Measurements from ENCODE around the gene ATG2A.
A peak's percentile ranks its signal among the peaks of the same experiment; 100 is the strongest.

The ATG2A gene

DNA sequence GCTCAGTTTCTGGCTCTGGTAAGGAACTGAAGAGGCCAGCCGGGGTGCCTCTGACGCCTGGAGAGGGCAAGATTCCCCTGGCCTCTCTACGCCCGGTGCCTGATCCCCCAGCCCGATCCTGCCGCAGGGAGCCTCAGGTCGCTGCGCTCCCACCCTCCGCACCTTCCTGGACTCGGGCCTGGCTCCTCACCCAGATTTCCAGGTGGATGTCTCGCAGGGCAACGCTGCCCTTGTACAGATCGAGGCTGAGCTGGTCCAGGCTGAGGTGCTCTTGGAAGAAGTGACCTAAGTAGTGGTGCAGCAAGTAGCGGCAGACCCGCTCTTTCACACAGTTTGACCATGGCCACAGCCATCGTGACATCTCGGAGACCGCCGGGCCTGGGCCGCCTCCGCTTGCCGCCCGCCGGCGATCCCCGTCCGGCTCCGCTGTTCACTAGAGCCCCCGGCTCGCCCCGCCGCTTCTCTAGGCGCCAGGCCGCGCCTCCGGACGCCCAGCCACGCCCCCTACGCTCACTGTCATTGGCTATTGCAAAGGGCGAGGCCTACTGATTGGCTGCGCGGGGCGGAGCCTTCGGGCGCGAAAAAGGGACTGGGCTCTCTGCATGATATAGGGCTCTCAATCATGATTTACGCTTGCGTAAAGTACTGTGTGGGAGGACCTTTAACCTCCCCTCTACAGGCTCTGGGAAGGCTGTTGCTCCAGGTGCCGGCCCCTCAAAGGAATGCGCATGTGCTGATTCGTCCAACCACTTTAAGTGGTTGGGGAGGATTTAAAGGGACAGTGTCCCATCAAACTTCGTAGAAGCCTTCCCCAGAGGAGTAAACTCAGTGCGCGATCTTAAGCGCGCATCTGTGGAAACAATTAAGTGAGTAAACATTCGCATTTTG is at the start of gene ATG2A:
Gene ATG2A (minus strand): TSS at position 435 of the 888 bp plus-strand sequence. CDS start 74 bp downstream, at position 361.
- TF ChIP-seq, protein P1, sequence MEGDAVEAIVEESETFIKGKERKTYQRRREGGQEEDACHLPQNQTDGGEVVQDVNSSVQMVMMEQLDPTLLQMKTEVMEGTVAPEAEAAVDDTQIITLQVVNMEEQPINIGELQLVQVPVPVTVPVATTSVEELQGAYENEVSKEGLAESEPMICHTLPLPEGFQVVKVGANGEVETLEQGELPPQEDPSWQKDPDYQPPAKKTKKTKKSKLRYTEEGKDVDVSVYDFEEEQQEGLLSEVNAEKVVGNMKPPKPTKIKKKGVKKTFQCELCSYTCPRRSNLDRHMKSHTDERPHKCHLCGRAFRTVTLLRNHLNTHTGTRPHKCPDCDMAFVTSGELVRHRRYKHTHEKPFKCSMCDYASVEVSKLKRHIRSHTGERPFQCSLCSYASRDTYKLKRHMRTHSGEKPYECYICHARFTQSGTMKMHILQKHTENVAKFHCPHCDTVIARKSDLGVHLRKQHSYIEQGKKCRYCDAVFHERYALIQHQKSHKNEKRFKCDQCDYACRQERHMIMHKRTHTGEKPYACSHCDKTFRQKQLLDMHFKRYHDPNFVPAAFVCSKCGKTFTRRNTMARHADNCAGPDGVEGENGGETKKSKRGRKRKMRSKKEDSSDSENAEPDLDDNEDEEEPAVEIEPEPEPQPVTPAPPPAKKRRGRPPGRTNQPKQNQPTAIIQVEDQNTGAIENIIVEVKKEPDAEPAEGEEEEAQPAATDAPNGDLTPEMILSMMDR (IDR thresholded peaks at IDR 0.05; ENCODE audit: insufficient read depth, low read length, missing control alignments), result no peak
- CTCF ChIA-PET, result interaction anchor here (0.9 to 5.5 kb wide), 11 partner anchors 10 to 182 kb away, joined by 3 to 40 read pairs (median 6); partner anchors contain the start of genes ARL2 and CDC42BPG
- POLR2A ChIA-PET, result interaction anchor here (0.5 to 1.4 kb wide), 3 partner anchors 19 to 264 kb away, joined by 3 read pairs; partner anchors contain the start of gene GPHA2
- H3K4me3 ChIP-seq (ENCODE audit: low read depth, low read length), result peak within 1 kb of the TSS; percentile 64
- DNase-seq (ENCODE audit: low read depth, low spot score), result peak; percentile 96

DNA sequence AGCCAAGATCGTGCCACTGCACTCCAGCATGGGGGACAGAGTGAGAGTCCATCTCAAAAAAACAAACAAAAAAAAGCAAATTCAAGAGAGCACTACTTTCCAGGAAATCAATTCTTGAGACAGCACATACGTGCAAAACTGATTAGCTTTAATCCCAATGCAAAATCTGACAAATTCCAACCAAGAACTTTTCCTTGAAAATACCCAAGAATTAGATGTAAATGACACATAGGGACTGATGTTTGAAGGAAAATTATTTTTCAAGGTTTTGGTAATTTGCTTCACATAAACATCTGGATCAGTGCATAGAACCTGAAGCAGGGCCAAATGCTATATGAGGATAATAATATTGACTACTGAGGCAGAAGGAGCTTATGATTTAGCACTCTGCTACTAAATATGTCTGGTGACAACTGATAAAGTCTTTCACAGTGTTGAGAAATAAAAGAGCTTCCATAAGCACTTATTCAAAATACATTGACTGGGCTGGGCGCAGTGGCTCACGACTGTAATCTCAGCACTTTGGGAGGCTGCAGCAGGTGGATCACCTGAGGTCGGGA is 46.1 kb upstream of the ATG2A start:
- POLR2A ChIA-PET, result no interaction called here
- no peak overlapping the region for H3K4me3 ChIP-seq (ENCODE audit: low read depth, low read length)
- CTCF ChIA-PET, result interaction anchor here (1.0 to 1.4 kb wide), 3 partner anchors 10 to 75 kb away, joined by 3 to 6 read pairs (median 3); partner anchors contain the start of gene ARL2
- TF ChIP-seq, protein P1 (IDR thresholded peaks at IDR 0.05; ENCODE audit: insufficient read depth, low read length, missing control alignments), result no peak
- DNase-seq (ENCODE audit: low read depth, low spot score), result no peak

DNA sequence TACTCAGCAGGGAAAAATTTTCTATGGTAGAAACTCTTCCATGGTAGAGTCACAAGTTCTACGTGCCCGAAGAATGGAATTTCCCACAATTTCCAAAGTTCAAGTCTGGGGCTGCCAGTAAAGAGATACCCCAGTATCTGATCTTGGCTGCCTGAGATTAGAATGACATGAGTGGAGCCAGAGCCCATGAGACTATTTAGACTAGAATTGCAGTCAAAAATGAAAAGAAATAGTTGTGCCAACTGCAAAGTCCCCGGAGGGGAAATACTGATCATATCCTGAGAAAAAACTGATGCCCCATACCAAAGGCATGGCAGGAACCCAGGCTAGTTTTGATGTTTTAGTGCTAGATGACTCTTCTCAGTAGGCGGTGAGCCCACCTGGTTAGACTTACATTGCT is 43.7 kb upstream of the ATG2A start:
- TF ChIP-seq, protein P1 (IDR thresholded peaks at IDR 0.05; ENCODE audit: insufficient read depth, low read length, missing control alignments), result no peak
- no peak overlapping the region for H3K4me3 ChIP-seq (ENCODE audit: low read depth, low read length)
- ChIA-PET CTCF (no interaction called here), POLR2A (no interaction called here)
- no peak for DNase-seq (ENCODE audit: low read depth, low spot score)

DNA sequence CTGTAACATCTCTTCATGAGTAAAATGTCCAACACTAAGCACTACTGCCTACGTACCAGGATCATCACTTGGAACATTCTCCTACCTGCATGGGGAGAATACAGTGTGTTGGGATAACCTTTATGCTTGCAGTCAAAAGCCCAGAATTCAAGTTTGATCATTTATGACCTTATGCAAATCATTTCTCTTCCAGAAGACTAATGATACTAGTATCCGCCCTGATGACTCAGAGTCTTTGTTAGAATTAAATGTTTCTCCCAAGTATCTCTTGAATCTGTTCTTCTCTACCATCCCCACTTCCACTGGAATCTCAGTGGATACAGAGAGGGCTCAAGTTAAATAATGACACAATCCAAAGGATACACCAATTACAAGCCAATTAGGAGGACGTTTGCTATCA is 42.5 kb upstream of the ATG2A start:
- CTCF ChIA-PET, result no interaction called here
- H3K4me3 ChIP-seq (ENCODE audit: low read depth, low read length), result no peak overlapping the region
- TF ChIP-seq, protein P1 (IDR thresholded peaks at IDR 0.05; ENCODE audit: insufficient read depth, low read length, missing control alignments), result no peak
- no peak for DNase-seq (ENCODE audit: low read depth, low spot score)
- POLR2A ChIA-PET, result no interaction called here

DNA sequence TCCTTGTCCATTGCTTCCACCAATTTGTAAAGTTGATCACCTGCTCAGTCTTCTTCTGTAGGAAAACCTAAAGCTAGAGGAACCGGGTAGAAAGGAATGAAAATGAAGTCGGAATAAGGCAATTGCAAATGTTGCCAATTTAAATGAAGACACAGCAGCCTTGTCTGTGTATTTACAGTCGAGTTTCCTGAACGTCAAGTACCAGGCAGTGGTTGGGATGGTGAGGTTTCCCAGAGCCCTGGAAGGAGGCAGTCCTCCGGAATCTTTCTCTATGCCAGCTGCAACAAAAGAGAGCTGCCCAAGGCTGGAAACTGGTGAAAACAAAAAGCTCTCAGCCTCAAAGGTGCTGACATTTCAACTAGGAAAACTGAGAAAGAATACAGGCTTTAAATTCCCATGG is 37.2 kb upstream of the ATG2A start:
- no peak for DNase-seq (ENCODE audit: low read depth, low spot score)
- CTCF ChIA-PET, result interaction anchor here (1.6 kb wide), 1 partner anchor 60 kb away, joined by 4 read pairs; no protein-coding TSS in a partner anchor
- POLR2A ChIA-PET, result no interaction called here
- TF ChIP-seq, protein P1 (IDR thresholded peaks at IDR 0.05; ENCODE audit: insufficient read depth, low read length, missing control alignments), result no peak
- H3K4me3 ChIP-seq (ENCODE audit: low read depth, low read length), result no peak overlapping the region

DNA sequence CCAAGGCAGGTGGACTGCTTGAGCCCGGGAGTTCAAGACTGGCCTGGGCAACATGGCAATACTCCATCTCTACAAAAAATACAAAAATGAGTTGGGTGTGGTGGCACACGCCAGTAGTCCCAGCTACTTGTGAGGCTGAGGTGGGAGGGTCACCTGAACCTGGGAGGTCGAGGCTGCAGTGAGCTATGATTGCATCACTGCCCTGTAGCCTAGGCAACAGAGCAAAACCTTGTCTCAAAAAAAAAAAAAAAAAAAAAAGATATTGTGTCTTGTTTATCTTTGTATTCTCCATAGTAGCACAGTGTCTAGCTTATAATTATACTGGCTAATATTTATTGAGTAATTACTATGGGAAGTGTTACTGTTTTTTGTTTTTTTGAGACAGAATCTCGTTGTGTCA is 34.5 kb upstream of the ATG2A start:
- no peak overlapping the region for H3K4me3 ChIP-seq (ENCODE audit: low read depth, low read length)
- ChIA-PET POLR2A (interaction anchor here (0.7 kb wide), 1 partner anchor 27 kb away, joined by 3 read pairs; the partner anchor contains the start of gene PPP2R5B), CTCF (interaction anchor here (0.8 to 1.3 kb wide), 2 partner anchors 9 to 62 kb away, joined by 3 read pairs; no protein-coding TSS in a partner anchor)
- DNase-seq (ENCODE audit: low read depth, low spot score), result no peak
- TF ChIP-seq, protein P1 (IDR thresholded peaks at IDR 0.05; ENCODE audit: insufficient read depth, low read length, missing control alignments), result no peak

All from AG04449 (cell line).